Spleen (tissue), 11 donors: ENCODE data around the gene TRIM66. TPM values are rescaled to one million over a fixed set of nuclear protein-coding genes. Genes with fewer than 3 reads are reported as not detected.

Experiments used
- DNase-seq: peaks from one replicate; pipeline ENCODE4 v3.0.0-alpha.2; 2020
- H3K27ac ChIP-seq, 8 donors: fragments of 200-600 bp; sonication (generic) in 7 of 8; 1 replicate in 4 of 8; 2 replicates in 4 of 8; pipeline versions ENCODE4 v1.5.0 to v1.8.0; 2016 to 2021; ENCODE audit warnings: inconsistent platforms in 4 of 8, mild to moderate bottlenecking in 4 of 8, moderate library complexity in 1 of 8
- H3K27me3 ChIP-seq, 7 donors: fragments of 200-600 bp; sonication (generic) in 6 of 7; replicated peaks in 1 of 7; 1 replicate in 4 of 7; 2 replicates in 3 of 7; pipeline versions ENCODE4 v1.5.0 to v1.8.0; 2016 to 2021; ENCODE audit warnings: inconsistent platforms in 3 of 7, mild to moderate bottlenecking in 1 of 7
- H3K36me3 ChIP-seq, 6 donors: fragments of 200-600 bp; sonication (generic) in 5 of 6; 1 replicate in 4 of 6; 2 replicates in 2 of 6; pipeline versions ENCODE4 v1.5.0 to v1.8.0; 2016 to 2021; ENCODE audit warnings: inconsistent platforms in 2 of 6
- H3K4me1 ChIP-seq, 6 donors: fragments of 200-600 bp; sonication (generic) in 5 of 6; 1 replicate in 3 of 6; 2 replicates in 3 of 6; pipeline versions ENCODE4 v1.5.0 to v1.8.0; 2016 to 2021; ENCODE audit warnings: inconsistent platforms in 3 of 6
- H3K4me3 ChIP-seq, 8 donors: fragments of 200-600 bp; sonication (generic) in 7 of 8; 1 replicate in 4 of 8; 2 replicates in 4 of 8; pipeline versions ENCODE4 v1.5.0 to v1.8.0; 2016 to 2021; ENCODE audit warnings: inconsistent platforms in 4 of 8, mild to moderate bottlenecking in 4 of 8, moderate library complexity in 2 of 8
- H3K9me3 ChIP-seq, 8 donors: fragments of 200-600 bp; sonication (generic) in 7 of 8; 1 replicate in 4 of 8; 2 replicates in 4 of 8; pipeline versions ENCODE4 v1.5.0 to v1.8.0; 2016 to 2021; ENCODE audit warnings: inconsistent platforms in 4 of 8
- POLR2A ChIP-seq, 3 donors: fragments of 450-650 bp; IDR thresholded peaks; one replicate each; pipeline ENCODE4 v1.5.1; 2017; ENCODE audit warnings: antibody characterized with exemption in 3 of 3, mild to moderate bottlenecking in 1 of 3
- POLR2AphosphoS5 ChIP-seq, 3 donors: sonication (generic); formaldehyde crosslinking; IDR thresholded peaks; one replicate each; pipeline ENCODE4 v1.5.1; 2017; ENCODE audit warnings: antibody characterized with exemption in 3 of 3
- WGBS, 5 donors: extraction: QIAGEN DNeasy Blood & Tissue Kit in 3 of 5; methylation state at CpG; one replicate each; pipeline versions ENCODE4 v1.1.5 to v1.1.7; 2013 to 2018; 5-methylcytosine and 5-hydroxymethylcytosine counted together
- intact Hi-C: fragments of 100-400 bp; cut with DNase I; formaldehyde crosslinking; loops from one replicate; pipeline ENCODE4 v1.15.0; 2023; ENCODE audit warnings: low total_unique reads
- polyA plus RNA-seq, 3 donors: library from polyadenylated mRNA; stranded (reverse); fragments of 200-250 nt; gene quantifications; one replicate each; pipeline ENCODE4 v1.2.1, GENCODE V29; 2013
- total RNA-seq, 7 donors: library from RNA; depleted of rRNA in 3 of 7; stranded (reverse); fragments of >200 nt in 3 of 7; fragmentation: NEBNext Ultra II Directional in 4 of 7; extraction: Animal tissue kit (Norgen Biotek cat#: 25700) in 4 of 7; gene quantifications; one replicate each; pipeline versions ENCODE4 v1.1.0 to v1.2.1, GENCODE V29; 2016 to 2021
- TF ChIP-seq, protein P1 (sequence below), 11 experiments: fragments of 200-600 bp in 7 of 11; fragments of 450-650 bp in 4 of 11; sonication (generic) in 4 of 11; IDR thresholded peaks in 8 of 11; conservative IDR thresholded peaks in 3 of 11; 1 replicate in 7 of 11; 2 replicates in 4 of 11; pipeline versions ENCODE4 v1.4.0 to v1.8.0; 2016 to 2021; ENCODE audit warnings: antibody characterized with exemption in 11 of 11, inconsistent platforms in 4 of 11, mild to moderate bottlenecking in 1 of 11
- donor health status: healthy with polysubstance abuse.
- donor health status: DM: no; HTN: no; CAD: no; lungs with moderate emphysema.
- donor health status: DM: no; HTN: no; CAD: no.
- donor health status: Bipolar disorder and iron deficiency.
- donor health status: healthy.
- donor health status: DM: no; HTN: no; CAD: no.
- donor health status: DM: yes; HTN: yes; CAD: no.

The TRIM66 gene
- total and polyA plus RNA-seq, 10 donors, result 0.86 to 22.8 (median 10.3) TPM

DNA sequence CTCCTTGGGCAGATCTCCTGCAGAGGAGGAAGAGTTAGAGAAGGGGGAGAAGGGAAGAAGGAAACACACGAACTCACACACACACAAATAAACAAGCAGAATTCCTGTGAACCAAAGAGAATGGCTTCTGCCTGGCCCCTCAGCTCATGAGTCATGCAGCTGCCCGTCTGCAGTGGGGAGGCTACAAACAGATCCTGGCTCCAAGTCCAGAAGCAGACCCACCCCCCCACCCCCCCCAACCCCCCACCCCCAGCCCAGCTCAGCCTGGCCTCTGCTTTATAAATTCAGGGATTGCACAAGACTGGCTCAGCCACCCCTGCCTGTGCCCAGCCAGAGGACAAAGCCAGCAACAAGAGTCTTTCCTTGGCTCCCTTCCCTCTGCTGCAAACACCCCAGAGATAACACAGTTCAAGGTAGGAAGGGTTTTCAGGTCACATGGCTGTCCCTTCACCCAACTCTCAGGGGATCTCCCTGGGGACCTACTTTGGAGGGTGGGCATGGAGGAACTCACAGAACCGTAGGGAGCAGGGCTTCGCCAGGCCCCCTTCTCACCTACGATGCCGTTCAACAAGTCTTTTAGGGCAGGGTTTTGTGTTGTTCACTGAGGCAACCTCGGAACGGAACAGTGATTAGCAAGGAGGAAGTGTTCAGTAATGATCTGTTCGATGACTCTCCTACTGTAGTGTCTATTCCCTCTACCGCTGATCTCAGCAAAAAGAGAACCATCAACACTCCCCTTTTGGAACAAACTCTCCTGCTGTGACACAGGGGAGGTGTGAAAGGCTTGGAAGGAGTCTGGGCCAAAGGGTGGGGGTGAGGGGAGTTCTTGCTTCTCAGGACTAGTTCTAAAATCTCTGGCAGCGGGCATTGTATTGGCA, 35.6 kb upstream of the TRIM66 start:
- Histone ChIP-seq H3K27me3 (no peaks in the 10 kb centered on the region), H3K4me1 (peaks cover 20 to 89% (median 54%) of the 10 kb centered on the region in 6 donors), H3K27ac (peak overlapping the region in 7 of 8 donors; percentile 50 to 83 (median 69)), H3K4me3 (no peak overlapping the region), H3K36me3 (peaks cover 0 to 41% (median 0%) of the 10 kb centered on the region in 6 donors), H3K9me3 (no peaks in the 10 kb centered on the region)
- WGBS, 5 donors, result 34 to 43% (median 36%) methylated on average over 8 to 11 of the region's 11 CpGs
- intact Hi-C loops, result no loop called here
- peak in 1 of 3 donors; percentile 7 for TF ChIP-seq POLR2AphosphoS5 (IDR thresholded peaks at IDR 0.05)
- no peak for TF ChIP-seq POLR2A (IDR thresholded peaks at IDR 0.05)
- DNase-seq, result no peak

DNA sequence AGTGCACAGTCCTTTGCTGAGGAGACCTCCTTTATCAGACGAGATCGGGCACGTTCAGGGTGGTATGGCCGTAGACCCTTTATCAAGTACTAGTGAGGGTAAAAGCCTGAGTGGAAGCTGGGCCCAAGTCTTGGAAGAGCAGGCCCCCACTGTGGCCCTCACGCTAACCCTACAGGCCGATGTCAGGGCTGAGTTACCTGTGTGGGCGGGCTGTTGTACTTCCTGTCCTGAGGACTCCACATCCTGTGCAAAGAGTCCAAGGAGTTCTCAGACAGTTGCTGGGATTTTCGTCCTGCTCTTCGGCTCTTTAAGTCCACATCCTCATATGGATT, 35.0 kb upstream of the TRIM66 start:
- no peak for DNase-seq
- WGBS, 5 donors, result 63 to 75% (median 73%) methylated on average over 8 to 9 of the region's 9 CpGs
- Histone ChIP-seq H3K4me1 (peaks cover 20 to 83% (median 53%) of the 10 kb centered on the region in 6 donors), H3K27me3 (no peaks in the 10 kb centered on the region), H3K27ac (peak overlapping the region in 7 of 8 donors; percentile 7 to 83 (median 50)), H3K4me3 (no peak overlapping the region), H3K9me3 (no peaks in the 10 kb centered on the region), H3K36me3 (peaks cover 0 to 47% (median 2%) of the 10 kb centered on the region in 6 donors)
- TF ChIP-seq, protein P1, sequence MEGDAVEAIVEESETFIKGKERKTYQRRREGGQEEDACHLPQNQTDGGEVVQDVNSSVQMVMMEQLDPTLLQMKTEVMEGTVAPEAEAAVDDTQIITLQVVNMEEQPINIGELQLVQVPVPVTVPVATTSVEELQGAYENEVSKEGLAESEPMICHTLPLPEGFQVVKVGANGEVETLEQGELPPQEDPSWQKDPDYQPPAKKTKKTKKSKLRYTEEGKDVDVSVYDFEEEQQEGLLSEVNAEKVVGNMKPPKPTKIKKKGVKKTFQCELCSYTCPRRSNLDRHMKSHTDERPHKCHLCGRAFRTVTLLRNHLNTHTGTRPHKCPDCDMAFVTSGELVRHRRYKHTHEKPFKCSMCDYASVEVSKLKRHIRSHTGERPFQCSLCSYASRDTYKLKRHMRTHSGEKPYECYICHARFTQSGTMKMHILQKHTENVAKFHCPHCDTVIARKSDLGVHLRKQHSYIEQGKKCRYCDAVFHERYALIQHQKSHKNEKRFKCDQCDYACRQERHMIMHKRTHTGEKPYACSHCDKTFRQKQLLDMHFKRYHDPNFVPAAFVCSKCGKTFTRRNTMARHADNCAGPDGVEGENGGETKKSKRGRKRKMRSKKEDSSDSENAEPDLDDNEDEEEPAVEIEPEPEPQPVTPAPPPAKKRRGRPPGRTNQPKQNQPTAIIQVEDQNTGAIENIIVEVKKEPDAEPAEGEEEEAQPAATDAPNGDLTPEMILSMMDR (IDR thresholded peaks at IDR 0.05 in 8 of 11, conservative IDR thresholded peaks at IDR 0.05 in 3 of 11), result no peak
- TF ChIP-seq POLR2AphosphoS5 (IDR thresholded peaks at IDR 0.05) (no peak), POLR2A (IDR thresholded peaks at IDR 0.05) (no peak)
- intact Hi-C loops, result no loop called here

DNA sequence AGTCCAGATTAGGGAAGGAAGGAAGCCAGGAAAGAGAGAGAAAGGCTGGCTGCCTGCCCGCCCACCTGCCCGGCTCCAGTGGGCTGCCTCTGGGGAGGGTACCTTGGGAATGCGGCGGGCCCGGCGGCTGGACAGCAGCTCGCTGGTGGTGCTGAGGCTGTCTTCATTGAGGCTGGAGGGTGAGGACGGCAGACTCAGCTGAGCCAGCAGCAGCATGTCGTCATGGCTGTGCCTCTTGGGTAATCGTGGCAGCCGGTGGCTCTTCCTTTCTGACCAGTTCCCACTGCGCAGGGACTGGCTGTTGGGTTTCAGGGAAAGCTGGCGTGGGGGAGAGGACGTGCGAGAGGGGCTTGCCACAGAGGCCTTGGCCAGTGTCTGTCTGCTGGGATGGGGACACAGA, 33.0 kb upstream of the TRIM66 start:
- Histone ChIP-seq H3K27ac (peak overlapping the region in 7 of 8 donors; percentile 8 to 68 (median 57)), H3K36me3 (peaks cover 0 to 67% (median 6%) of the 10 kb centered on the region in 6 donors), H3K27me3 (no peaks in the 10 kb centered on the region), H3K9me3 (no peaks in the 10 kb centered on the region), H3K4me3 (no peak overlapping the region), H3K4me1 (peaks cover 12 to 63% (median 43%) of the 10 kb centered on the region in 6 donors)
- intact Hi-C loops, result no loop called here
- TF ChIP-seq, protein P1 (IDR thresholded peaks at IDR 0.05 in 8 of 11, conservative IDR thresholded peaks at IDR 0.05 in 3 of 11), result no peak
- TF ChIP-seq POLR2AphosphoS5 (IDR thresholded peaks at IDR 0.05), result peak; percentile 10 to 62 (median 45)
- no peak for DNase-seq
- WGBS, 5 donors, result 40 to 80% (median 60%) methylated on average over 14 to 15 of the region's 15 CpGs

DNA sequence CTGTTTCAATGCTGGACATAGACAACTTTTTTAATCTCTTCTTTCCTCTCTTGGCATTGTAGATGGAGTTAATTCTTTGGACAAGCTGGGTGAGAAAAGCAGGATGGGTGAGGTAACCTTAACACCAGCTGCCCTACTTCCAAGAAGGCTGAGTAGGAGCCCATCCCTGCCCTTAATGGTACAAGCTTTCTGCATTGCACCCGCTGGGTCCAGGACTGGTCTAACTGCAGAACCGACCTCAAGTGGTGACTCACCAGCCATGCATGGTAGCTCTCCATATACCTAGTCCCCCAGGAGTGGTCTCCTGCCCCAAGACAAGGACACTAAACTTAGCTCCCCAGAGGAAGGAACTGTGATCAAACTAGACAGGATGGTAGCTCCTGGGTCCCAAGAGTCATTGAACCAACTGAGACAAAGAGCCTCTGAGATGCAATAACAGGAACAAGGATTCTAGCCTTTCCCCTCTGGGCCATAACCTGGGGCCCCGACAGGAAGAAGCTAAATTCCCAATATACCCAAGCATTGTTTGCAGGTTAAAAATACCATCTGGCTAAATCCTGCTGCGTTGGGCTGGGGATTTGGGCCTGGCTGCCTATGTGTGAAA, 32.3 kb upstream of the TRIM66 start:
- peaks cover 0 to 75% (median 6%) of the 10 kb centered on the region in 6 donors for H3K36me3 ChIP-seq
- peak overlapping the region in 5 of 8 donors; percentile 6 to 68 (median 64) for H3K27ac ChIP-seq
- intact Hi-C loops, result no loop called here
- no peaks in the 10 kb centered on the region for H3K9me3 ChIP-seq
- H3K4me1 ChIP-seq, result peaks cover 11 to 58% (median 42%) of the 10 kb centered on the region in 6 donors
- H3K27me3 ChIP-seq, result no peaks in the 10 kb centered on the region
- no peak overlapping the region for H3K4me3 ChIP-seq
- no peak for DNase-seq
- WGBS, 5 donors, result 54 to 69% (median 60%) methylated on average over 4 of the region's 4 CpGs
- TF ChIP-seq POLR2AphosphoS5 (IDR thresholded peaks at IDR 0.05) (no peak), POLR2A (IDR thresholded peaks at IDR 0.05) (no peak)
- TF ChIP-seq, protein P1 (IDR thresholded peaks at IDR 0.05 in 8 of 11, conservative IDR thresholded peaks at IDR 0.05 in 3 of 11), result no peak
